ENCODE data around the gene MAN1B1. TPM values are rescaled to one million over a fixed set of nuclear protein-coding genes. Genes with fewer than 3 reads are reported as not detected.

The MAN1B1 gene
- total RNA-seq, 1 donor from 2014 or later = 57.7 TPM

DNA sequence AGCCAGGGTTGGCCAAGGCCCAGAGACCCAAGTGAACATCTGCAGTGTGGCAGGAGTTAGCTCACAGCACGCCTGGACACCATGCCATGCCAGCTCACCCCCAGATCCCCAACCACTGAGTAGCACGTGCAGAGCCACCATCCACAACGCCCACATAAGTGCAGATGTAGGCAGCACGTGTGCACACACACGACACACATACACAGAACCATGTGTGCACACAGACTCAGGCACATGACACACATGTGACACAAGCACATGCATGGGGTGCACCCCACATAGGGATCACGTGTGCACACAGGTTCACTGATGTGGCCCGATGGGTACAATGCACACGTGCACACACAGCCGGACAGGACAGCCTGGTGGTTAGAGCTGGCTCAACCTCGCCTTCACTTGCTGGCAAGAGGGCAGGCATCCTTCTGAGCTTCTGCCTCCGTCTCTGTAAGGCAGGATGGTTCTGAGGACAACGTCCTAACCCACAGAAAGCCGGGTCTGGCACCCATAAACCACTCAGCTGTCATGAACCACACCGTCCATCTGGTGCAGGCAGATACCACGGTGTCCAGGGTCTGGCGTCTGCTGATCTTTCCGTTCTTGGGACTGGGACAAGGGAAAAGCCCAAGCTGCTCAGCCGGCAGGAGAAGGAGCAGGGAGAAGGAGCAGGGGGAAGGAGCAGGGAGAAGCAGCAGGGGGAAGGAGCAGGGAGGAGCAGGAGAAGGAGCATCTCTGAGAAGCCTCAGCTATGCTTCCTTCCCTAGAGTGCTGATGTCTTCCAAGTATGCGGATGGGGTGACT is 71.0 kb downstream of the MAN1B1 start:
- DNase-seq (ENCODE audit: low spot score, unreplicated experiment) = no peak
- peaks cover 53% of the 10 kb centered on the region for H3K27me3 Mint-ChIP-seq
- TF ChIP-seq, protein P1, sequence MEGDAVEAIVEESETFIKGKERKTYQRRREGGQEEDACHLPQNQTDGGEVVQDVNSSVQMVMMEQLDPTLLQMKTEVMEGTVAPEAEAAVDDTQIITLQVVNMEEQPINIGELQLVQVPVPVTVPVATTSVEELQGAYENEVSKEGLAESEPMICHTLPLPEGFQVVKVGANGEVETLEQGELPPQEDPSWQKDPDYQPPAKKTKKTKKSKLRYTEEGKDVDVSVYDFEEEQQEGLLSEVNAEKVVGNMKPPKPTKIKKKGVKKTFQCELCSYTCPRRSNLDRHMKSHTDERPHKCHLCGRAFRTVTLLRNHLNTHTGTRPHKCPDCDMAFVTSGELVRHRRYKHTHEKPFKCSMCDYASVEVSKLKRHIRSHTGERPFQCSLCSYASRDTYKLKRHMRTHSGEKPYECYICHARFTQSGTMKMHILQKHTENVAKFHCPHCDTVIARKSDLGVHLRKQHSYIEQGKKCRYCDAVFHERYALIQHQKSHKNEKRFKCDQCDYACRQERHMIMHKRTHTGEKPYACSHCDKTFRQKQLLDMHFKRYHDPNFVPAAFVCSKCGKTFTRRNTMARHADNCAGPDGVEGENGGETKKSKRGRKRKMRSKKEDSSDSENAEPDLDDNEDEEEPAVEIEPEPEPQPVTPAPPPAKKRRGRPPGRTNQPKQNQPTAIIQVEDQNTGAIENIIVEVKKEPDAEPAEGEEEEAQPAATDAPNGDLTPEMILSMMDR (IDR thresholded peaks at IDR 0.05; ENCODE audit: unreplicated experiment) = no peak
- H3K9me3 Mint-ChIP-seq (ENCODE audit: low read depth) = no peaks in the 10 kb centered on the region
- no peaks in the 10 kb centered on the region for H3K36me3 Mint-ChIP-seq (ENCODE audit: insufficient read depth)
- H3K4me1 Mint-ChIP-seq (ENCODE audit: low read depth) = no peaks in the 10 kb centered on the region
- H3K4me3 Mint-ChIP-seq (ENCODE audit: low read depth) = no peak overlapping the region
- H3K27ac Mint-ChIP-seq = no peak overlapping the region

DNA sequence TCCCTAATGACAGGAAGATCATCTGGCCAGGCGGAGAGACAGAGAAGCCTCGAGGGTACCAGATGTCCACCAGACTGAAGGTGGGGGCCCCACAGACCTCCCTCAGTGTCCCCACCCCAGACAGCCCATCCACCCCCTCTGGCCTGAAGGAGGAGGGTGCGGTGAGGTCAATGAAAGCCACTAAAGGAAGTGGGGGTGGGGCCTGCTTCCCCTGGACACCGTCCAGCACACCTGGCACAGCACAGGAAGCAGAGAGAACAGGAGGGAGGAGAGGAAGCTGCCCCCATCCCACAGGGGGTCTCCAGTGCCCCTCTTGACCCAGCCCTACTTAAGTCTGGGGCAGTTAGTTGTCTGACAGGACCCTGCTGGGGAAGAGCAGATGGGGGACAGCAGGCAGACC is 71.8 kb downstream of the MAN1B1 start:
- Mint-ChIP-seq H3K27ac (no peak overlapping the region), H3K4me1 (ENCODE audit: low read depth) (no peaks in the 10 kb centered on the region), H3K36me3 (ENCODE audit: insufficient read depth) (no peaks in the 10 kb centered on the region), H3K4me3 (ENCODE audit: low read depth) (no peak overlapping the region), H3K9me3 (ENCODE audit: low read depth) (no peaks in the 10 kb centered on the region), H3K27me3 (peaks cover 60% of the 10 kb centered on the region)
- TF ChIP-seq, protein P1 (IDR thresholded peaks at IDR 0.05; ENCODE audit: unreplicated experiment) = no peak
- DNase-seq (ENCODE audit: low spot score, unreplicated experiment) = no peak

Other genes starting within 250 kb of the MAN1B1 start
- gene AJM1, start 244.5 kb upstream of the MAN1B1 start, total RNA-seq = 5.1 and 5.8 TPM in 2 replicates
- gene PHPT1, start 237.6 kb upstream of the MAN1B1 start, total RNA-seq = 168 and 169 TPM in 2 replicates
- gene MAMDC4, start 234.6 kb upstream of the MAN1B1 start, total RNA-seq = 36.7 and 40.0 TPM in 2 replicates
- 297 and 310 TPM in 2 replicates for gene EDF1, start 220.7 kb upstream of the MAN1B1 start, total RNA-seq
- 23.4 and 23.8 TPM in 2 replicates for gene TRAF2, start 200.5 kb upstream of the MAN1B1 start, total RNA-seq
- gene FBXW5, start 142.2 kb upstream of the MAN1B1 start, total RNA-seq = 77.3 and 77.7 TPM in 2 replicates
- gene C8G, start 141.7 kb upstream of the MAN1B1 start, total RNA-seq = 1.1 and 2.8 TPM in 2 replicates
- gene LCN12, start 134.7 kb upstream of the MAN1B1 start, total RNA-seq = 14.7 and 16.2 TPM in 2 replicates
- gene PTGDS, start 109.5 kb upstream of the MAN1B1 start, total RNA-seq = not detected in 2 replicates
- gene LCNL1, start 104.0 kb upstream of the MAN1B1 start, total RNA-seq = not detected in 2 replicates
- gene PAXX, start 94.6 kb upstream of the MAN1B1 start, total RNA-seq = 54.9 and 57.1 TPM in 2 replicates
- gene CLIC3, start 90.4 kb upstream of the MAN1B1 start, total RNA-seq = 0.64 TPM in 1 of 2 replicates, not detected in the other
- 26.4 and 30.1 TPM in 2 replicates for gene ABCA2, start 58.7 kb upstream of the MAN1B1 start, total RNA-seq
- gene FUT7, start 54.9 kb upstream of the MAN1B1 start, total RNA-seq = not detected in 2 replicates
- 62.0 and 73.2 TPM in 2 replicates for gene NPDC1, start 40.8 kb upstream of the MAN1B1 start, total RNA-seq
- 0.19 and 0.51 TPM in 2 replicates for gene ENTPD2, start 32.9 kb upstream of the MAN1B1 start, total RNA-seq
- 15.1 and 15.3 TPM in 2 replicates for gene SAPCD2, start 16.4 kb upstream of the MAN1B1 start, total RNA-seq
- 0.57 and 1.5 TPM in 2 replicates for gene UAP1L1, start 9.5 kb upstream of the MAN1B1 start, total RNA-seq
- gene DPP7, start 27.7 kb downstream of the MAN1B1 start, total RNA-seq = 39.2 and 48.5 TPM in 2 replicates
- gene GRIN1, start 52.2 kb downstream of the MAN1B1 start, total RNA-seq = 0.07 and 0.77 TPM in 2 replicates
- 0.89 and 1.00 TPM in 2 replicates for gene LRRC26, start 83.1 kb downstream of the MAN1B1 start, total RNA-seq
- gene TMEM210, start 85.1 kb downstream of the MAN1B1 start, total RNA-seq = not detected in 2 replicates
- 73.2 and 74.3 TPM in 2 replicates for gene ANAPC2, start 101.6 kb downstream of the MAN1B1 start, total RNA-seq
- 52.5 and 59.1 TPM in 2 replicates for gene SSNA1, start 101.7 kb downstream of the MAN1B1 start, total RNA-seq
- gene TPRN, start 113.8 kb downstream of the MAN1B1 start, total RNA-seq = 18.8 and 20.7 TPM in 2 replicates
- gene TMEM203, start 118.7 kb downstream of the MAN1B1 start, total RNA-seq = 35.2 and 36.2 TPM in 2 replicates
- 35.1 and 37.4 TPM in 2 replicates for gene NDOR1, start 118.7 kb downstream of the MAN1B1 start, total RNA-seq
- gene RNF208, start 135.3 kb downstream of the MAN1B1 start, total RNA-seq = 24.0 and 25.7 TPM in 2 replicates
- gene CYSRT1, start 138.2 kb downstream of the MAN1B1 start, total RNA-seq = 1.2 and 2.7 TPM in 2 replicates
- gene RNF224, start 140.5 kb downstream of the MAN1B1 start, total RNA-seq = 0.27 and 0.53 TPM in 2 replicates
- 0.26 and 0.27 TPM in 2 replicates for gene SLC34A3, start 143.9 kb downstream of the MAN1B1 start, total RNA-seq
- gene TUBB4B, start 154.3 kb downstream of the MAN1B1 start, total RNA-seq = 233 and 245 TPM in 2 replicates
- gene STPG3, start 164.3 kb downstream of the MAN1B1 start, total RNA-seq = not detected in 2 replicates
- gene NELFB, start 168.3 kb downstream of the MAN1B1 start, total RNA-seq = 62.3 and 63.3 TPM in 2 replicates
- 8.0 and 8.5 TPM in 2 replicates for gene TOR4A, start 190.7 kb downstream of the MAN1B1 start, total RNA-seq
- 24.0 and 27.1 TPM in 2 replicates for gene NRARP, start 215.3 kb downstream of the MAN1B1 start, total RNA-seq

All from progenitor cell of endocrine pancreas (in vitro differentiated cells).